ENCODE results near the gene RAET1G. TPM values are rescaled to one million over a fixed set of nuclear protein-coding genes. Genes with fewer than 3 reads are reported as not detected.
A peak's percentile ranks its signal among the peaks of the same experiment; 100 is the strongest.
"Not testable (repeated sequence)": the region's sequence is repeated elsewhere in the genome, so short reads cannot be mapped to it uniquely, and the experiment has no call there.

RAET1G gene
- total RNA-seq, 2 experiments from 2014 or later, result not detected

GRCh38 chr6:149961728-149962425 is 39.0 kb upstream of the RAET1G start:
- H3K9me3 Mint-ChIP-seq, result no peaks in the 10 kb centered on the region
- H3K36me3 Mint-ChIP-seq (ENCODE audit: low read depth), result peaks cover 7% of the 10 kb centered on the region
- CTCF ChIA-PET, result interaction anchor here (1.0 to 2.1 kb wide), 4 partner anchors 10 to 120 kb away, joined by 3 to 4 read pairs (median 4); no protein-coding TSS in a partner anchor
- peak; percentile 45 for DNase-seq
- no peak overlapping the region for H3K4me3 Mint-ChIP-seq
- H3K27ac Mint-ChIP-seq, result no peak overlapping the region
- POLR2A ChIA-PET, result interaction anchor here (1.0 kb wide), 1 partner anchor 29 kb away, joined by 3 read pairs; no protein-coding TSS in a partner anchor
- peaks cover 26% of the 10 kb centered on the region for H3K4me1 Mint-ChIP-seq
- peaks cover 68% of the 10 kb centered on the region for H3K27me3 Mint-ChIP-seq

GRCh38 chr6:149960488-149960887 is 37.6 kb upstream of the RAET1G start:
- Mint-ChIP-seq H3K27me3 (peaks cover 71% of the 10 kb centered on the region), H3K27ac (no peak overlapping the region), H3K4me3 (no peak overlapping the region), H3K4me1 (peaks cover 23% of the 10 kb centered on the region), H3K36me3 (ENCODE audit: low read depth) (peaks cover 7% of the 10 kb centered on the region), H3K9me3 (no peaks in the 10 kb centered on the region)
- ChIA-PET POLR2A (no interaction called here), CTCF (interaction anchor here (1.3 to 1.7 kb wide), 2 partner anchors 46 to 57 kb away, joined by 5 read pairs; no protein-coding TSS in a partner anchor)
- no peak for DNase-seq

GRCh38 chr6:149959806-149960205 is 36.9 kb upstream of the RAET1G start:
- H3K27me3 Mint-ChIP-seq, result peaks cover 70% of the 10 kb centered on the region
- POLR2A ChIA-PET; H3K4me3 Mint-ChIP-seq; DNase-seq; H3K27ac Mint-ChIP-seq; H3K36me3 Mint-ChIP-seq (ENCODE audit: low read depth); H3K9me3 Mint-ChIP-seq: not testable (repeated sequence)
- H3K4me1 Mint-ChIP-seq, result peaks cover 23% of the 10 kb centered on the region
- CTCF ChIA-PET, result interaction anchor here (1.3 to 1.7 kb wide), 2 partner anchors 47 to 57 kb away, joined by 5 read pairs; no protein-coding TSS in a partner anchor

GRCh38 chr6:149958124-149958523 is 35.2 kb upstream of the RAET1G start:
- H3K27me3 Mint-ChIP-seq, result peaks cover 62% of the 10 kb centered on the region
- POLR2A ChIA-PET, H3K27ac Mint-ChIP-seq: not testable (repeated sequence)

GRCh38 chr6:149955654-149956317 is 32.9 kb upstream of the RAET1G start:
- H3K4me3 Mint-ChIP-seq; H3K27ac Mint-ChIP-seq; POLR2A ChIA-PET; DNase-seq; H3K9me3 Mint-ChIP-seq; H3K36me3 Mint-ChIP-seq (ENCODE audit: low read depth): not testable (repeated sequence)
- peaks cover 11% of the 10 kb centered on the region for H3K4me1 Mint-ChIP-seq
- peaks cover 73% of the 10 kb centered on the region for H3K27me3 Mint-ChIP-seq
- CTCF ChIA-PET, result interaction anchor here (1.1 kb wide), 1 partner anchor 36 kb away, joined by 3 read pairs; no protein-coding TSS in a partner anchor

More at GRCh38 chr6:149958124-149958523, 35.2 kb upstream of the RAET1G start:
- DNase-seq; CTCF ChIA-PET; H3K9me3 Mint-ChIP-seq; H3K36me3 Mint-ChIP-seq (ENCODE audit: low read depth); H3K4me3 Mint-ChIP-seq: not testable (repeated sequence)
- H3K4me1 Mint-ChIP-seq, result peaks cover 17% of the 10 kb centered on the region

- Mint-ChIP-seq H3K4me1 (peaks cover 11% of the 10 kb centered on the region), H3K27me3 (peaks cover 77% of the 10 kb centered on the region)
- CTCF ChIA-PET; POLR2A ChIA-PET; H3K9me3 Mint-ChIP-seq; H3K36me3 Mint-ChIP-seq (ENCODE audit: low read depth); H3K27ac Mint-ChIP-seq; DNase-seq; H3K4me3 Mint-ChIP-seq: not testable (repeated sequence)
These were observed 32.2 kb upstream of the RAET1G start for GRCh38 chr6:149954984-149955653.

- H3K27ac Mint-ChIP-seq; H3K36me3 Mint-ChIP-seq (ENCODE audit: low read depth); H3K4me3 Mint-ChIP-seq; DNase-seq; CTCF ChIA-PET; POLR2A ChIA-PET; H3K9me3 Mint-ChIP-seq: not testable (repeated sequence)
- Mint-ChIP-seq H3K27me3 (peaks cover 78% of the 10 kb centered on the region), H3K4me1 (peaks cover 11% of the 10 kb centered on the region)
These were observed 31.5 kb upstream of the RAET1G start for GRCh38 chr6:149954328-149954983.

GRCh38 chr6:149953934-149954327 is 31.0 kb upstream of the RAET1G start:
- not testable (repeated sequence) for H3K27ac Mint-ChIP-seq

GRCh38 chr6:149953390-149953789 is 30.5 kb upstream of the RAET1G start:
- H3K36me3 Mint-ChIP-seq (ENCODE audit: low read depth); H3K4me3 Mint-ChIP-seq; H3K9me3 Mint-ChIP-seq; H3K27ac Mint-ChIP-seq; CTCF ChIA-PET; DNase-seq: not testable (repeated sequence)
- POLR2A ChIA-PET, result interaction anchor here (1.0 kb wide), 1 partner anchor 37 kb away, joined by 3 read pairs; no protein-coding TSS in a partner anchor
- H3K4me1 Mint-ChIP-seq, result peaks cover 11% of the 10 kb centered on the region
- peaks cover 76% of the 10 kb centered on the region for H3K27me3 Mint-ChIP-seq

More at GRCh38 chr6:149953934-149954327, 31.0 kb upstream of the RAET1G start:
- H3K27me3 Mint-ChIP-seq, result peaks cover 74% of the 10 kb centered on the region
- H3K36me3 Mint-ChIP-seq (ENCODE audit: low read depth); H3K9me3 Mint-ChIP-seq; H3K4me3 Mint-ChIP-seq; CTCF ChIA-PET; DNase-seq: not testable (repeated sequence)
- POLR2A ChIA-PET, result interaction anchor here (1.0 kb wide), 1 partner anchor 36 kb away, joined by 3 read pairs; no protein-coding TSS in a partner anchor
- peaks cover 11% of the 10 kb centered on the region for H3K4me1 Mint-ChIP-seq

GRCh38 chr6:149951626-149952025 is 28.7 kb upstream of the RAET1G start:
- Mint-ChIP-seq H3K4me1 (peaks cover 11% of the 10 kb centered on the region), H3K4me3 (no peak overlapping the region), H3K36me3 (ENCODE audit: low read depth) (no peaks in the 10 kb centered on the region), H3K27me3 (peaks cover 75% of the 10 kb centered on the region), H3K9me3 (no peaks in the 10 kb centered on the region), H3K27ac (no peak overlapping the region)
- ChIA-PET POLR2A (no interaction called here), CTCF (interaction anchor here (1.3 to 1.7 kb wide), 2 partner anchors 10 to 65 kb away, joined by 4 to 7 read pairs; no protein-coding TSS in a partner anchor)
- no peak for DNase-seq

- Mint-ChIP-seq H3K36me3 (ENCODE audit: low read depth) (no peaks in the 10 kb centered on the region), H3K27me3 (peaks cover 76% of the 10 kb centered on the region), H3K4me1 (peaks cover 11% of the 10 kb centered on the region), H3K9me3 (no peaks in the 10 kb centered on the region), H3K4me3 (no peak overlapping the region), H3K27ac (no peak overlapping the region)
- DNase-seq, result no peak
- ChIA-PET CTCF (interaction anchor here (1.7 kb wide), 1 partner anchor 66 kb away, joined by 7 read pairs; no protein-coding TSS in a partner anchor), POLR2A (no interaction called here)
These were observed 28.2 kb upstream of the RAET1G start for GRCh38 chr6:149951096-149951495.

- H3K27ac Mint-ChIP-seq, result no peak overlapping the region
- no peaks in the 10 kb centered on the region for H3K36me3 Mint-ChIP-seq (ENCODE audit: low read depth)
- ChIA-PET CTCF (no interaction called here), POLR2A (no interaction called here)
- no peaks in the 10 kb centered on the region for H3K9me3 Mint-ChIP-seq
- no peak for DNase-seq
- peaks cover 69% of the 10 kb centered on the region for H3K27me3 Mint-ChIP-seq
- peaks cover 11% of the 10 kb centered on the region for H3K4me1 Mint-ChIP-seq
- no peak overlapping the region for H3K4me3 Mint-ChIP-seq
These were observed 27.5 kb upstream of the RAET1G start for GRCh38 chr6:149950423-149950822.

All from activated CD4-positive, alpha-beta memory T cell treated with anti-CD3 and anti-CD28 coated beads, Interleukin-2, amount 10 ng/mL, durations not matched to agents 7 days and 5 days (primary cell).